Small intestine (tissue), 7 donors: ENCODE data around the gene MTCL3.

Source experiments
- DNase-seq, 2 donors: peaks; one replicate each; pipeline versions ENCODE4 v3.0.0 to v3.0.0-alpha.2; 2013
- FAIRE-seq: peaks from 2 replicates; lab custom pipeline; 2012; peaks lifted over from hg19 to GRCh38; lab: Jason Lieb, UNC
- H3K27ac ChIP-seq, 3 donors: one replicate each; pipeline ENCODE4 v1.5.1; 2013; ENCODE audit warnings: low read length in 2 of 3, mild to moderate bottlenecking in 2 of 3, control low read depth in 1 of 3, inconsistent platforms in 1 of 3, low read depth in 1 of 3, moderate library complexity in 1 of 3
- H3K27me3 ChIP-seq, 3 donors: one replicate each; pipeline ENCODE4 v1.6.1; 2013; ENCODE audit warnings: low read length in 3 of 3, inconsistent platforms in 1 of 3; ENCODE audit not compliant: control insufficient read depth in 3 of 3, insufficient read depth in 3 of 3
- H3K36me3 ChIP-seq, 3 donors: one replicate each; pipeline ENCODE4 v1.6.1; 2013; ENCODE audit warnings: low read length in 3 of 3, inconsistent platforms in 1 of 3, low read depth in 1 of 3, mild to moderate bottlenecking in 1 of 3, moderate library complexity in 1 of 3; ENCODE audit not compliant: control insufficient read depth in 3 of 3, insufficient read depth in 2 of 3
- H3K4me1 ChIP-seq, 3 donors: one replicate each; pipeline ENCODE4 v1.6.1; 2013; ENCODE audit warnings: low read length in 2 of 3, inconsistent platforms in 1 of 3, low read depth in 1 of 3, mild to moderate bottlenecking in 1 of 3, moderate library complexity in 1 of 3; ENCODE audit not compliant: control insufficient read depth in 3 of 3, insufficient read depth in 2 of 3
- H3K4me3 ChIP-seq, 3 donors: one replicate each; pipeline ENCODE4 v1.5.1; 2013; ENCODE audit warnings: low read length in 3 of 3, control low read depth in 1 of 3, inconsistent platforms in 1 of 3, low read depth in 1 of 3, mild to moderate bottlenecking in 1 of 3, moderate library complexity in 1 of 3
- H3K9me3 ChIP-seq, 2 donors: one replicate each; pipeline ENCODE4 v1.6.1; 2013; ENCODE audit warnings: low read depth in 1 of 2, low read length in 1 of 2; ENCODE audit not compliant: control insufficient read depth in 2 of 2, insufficient read depth in 1 of 2
- WGBS, 3 donors: extraction: QIAGEN DNeasy Blood & Tissue Kit; methylation state at CpG; one replicate each; pipeline ENCODE4 v1.1.7; 2013; 5-methylcytosine and 5-hydroxymethylcytosine counted together
- donor health status: healthy with polysubstance abuse.
- donor health status: control.
- donor health status: control.
- donor health status: Bipolar disorder and iron deficiency.
- donor health status: healthy.

MTCL3 gene

DNA sequence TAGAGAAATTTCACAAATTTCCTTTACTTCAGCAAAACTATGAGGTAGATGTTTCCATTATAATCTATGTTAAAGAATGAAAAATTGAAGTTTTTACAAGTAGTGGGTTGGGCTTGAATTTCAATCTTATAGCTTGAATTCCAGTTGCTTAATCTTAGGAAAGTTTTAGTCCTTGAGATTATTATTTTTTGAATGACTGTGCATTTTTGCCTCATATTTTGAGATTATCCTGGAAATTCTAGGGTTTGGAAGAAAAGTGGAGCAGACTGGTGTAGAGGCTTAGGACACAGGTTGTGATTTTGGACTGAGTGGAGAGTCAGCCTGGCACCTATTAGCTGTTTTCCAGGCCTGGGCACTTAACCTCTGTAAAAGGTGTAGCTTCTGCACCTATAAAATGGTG is 5.7 kb downstream of the MTCL3 start:
- DNase-seq (no peak), FAIRE-seq (no peak)
- H3K4me3 ChIP-seq = no peak overlapping the region
- no peaks in the 10 kb centered on the region for H3K36me3 ChIP-seq
- no peaks in the 10 kb centered on the region for H3K9me3 ChIP-seq
- no peaks in the 10 kb centered on the region for H3K4me1 ChIP-seq
- peaks cover 0 to 40% (median 17%) of the 10 kb centered on the region in 3 donors for H3K27me3 ChIP-seq
- H3K27ac ChIP-seq = no peak overlapping the region

GRCh38 chr6:127510876-127511275 is 8.3 kb downstream of the MTCL3 start:
- 82 to 88% (median 85%) methylated on average over 2 of the region's 2 CpGs for WGBS, 3 donors
- Histone ChIP-seq H3K4me3 (no peak overlapping the region), H3K27ac (no peak overlapping the region), H3K9me3 (no peaks in the 10 kb centered on the region), H3K36me3 (no peaks in the 10 kb centered on the region), H3K27me3 (peaks cover 0 to 20% (median 12%) of the 10 kb centered on the region in 3 donors), H3K4me1 (no peaks in the 10 kb centered on the region)
- FAIRE-seq = no peak
- DNase-seq = no peak

- no peaks in the 10 kb centered on the region for H3K4me1 ChIP-seq
- FAIRE-seq (no peak), DNase-seq (no peak)
- H3K36me3 ChIP-seq = no peaks in the 10 kb centered on the region
- no peak overlapping the region for H3K4me3 ChIP-seq
- no peak overlapping the region for H3K27ac ChIP-seq
- 33 to 70% (median 34%) methylated on average over 1 of the region's 1 CpG for WGBS, 3 donors
- no peaks in the 10 kb centered on the region for H3K9me3 ChIP-seq
- no peaks in the 10 kb centered on the region for H3K27me3 ChIP-seq
Observed at GRCh38 chr6:127506894-127507293, 12.2 kb downstream of the MTCL3 start.

GRCh38 chr6:127503022-127503421 is 16.1 kb downstream of the MTCL3 start:
- no peak for FAIRE-seq
- no peaks in the 10 kb centered on the region for H3K4me1 ChIP-seq
- H3K27me3 ChIP-seq = no peaks in the 10 kb centered on the region
- H3K9me3 ChIP-seq = no peaks in the 10 kb centered on the region
- H3K27ac ChIP-seq = no peak overlapping the region
- no peaks in the 10 kb centered on the region for H3K36me3 ChIP-seq
- 85 to 94% (median 94%) methylated on average over 3 of the region's 3 CpGs for WGBS, 3 donors
- no peak overlapping the region for H3K4me3 ChIP-seq
- no peak for DNase-seq

DNA sequence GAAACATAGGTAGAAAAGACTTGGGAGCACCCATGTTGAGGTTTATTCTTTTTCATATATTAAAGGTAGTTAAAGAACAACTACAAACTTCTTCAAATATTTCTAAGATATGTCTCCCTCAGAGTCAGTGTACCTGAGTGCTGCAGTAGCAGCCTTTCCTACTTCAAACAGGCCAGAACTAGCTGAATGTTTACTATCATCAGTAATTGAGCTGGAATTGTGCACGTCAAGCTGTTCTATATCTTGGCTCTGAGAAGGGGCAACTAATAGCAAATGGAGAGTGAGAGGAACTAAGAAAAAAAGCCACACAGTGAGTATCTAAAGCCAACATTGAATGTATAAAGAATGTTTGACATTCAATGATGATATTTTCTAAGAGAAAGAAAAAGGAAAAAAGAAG is 21.7 kb downstream of the MTCL3 start:
- FAIRE-seq (no peak), DNase-seq (no peak)
- Histone ChIP-seq H3K4me1 (no peaks in the 10 kb centered on the region), H3K4me3 (no peak overlapping the region), H3K9me3 (no peaks in the 10 kb centered on the region), H3K27ac (no peak overlapping the region), H3K27me3 (no peaks in the 10 kb centered on the region), H3K36me3 (no peaks in the 10 kb centered on the region)
- 33 to 57% (median 49%) methylated on average over 1 of the region's 1 CpG for WGBS, 3 donors

- no peaks in the 10 kb centered on the region for H3K9me3 ChIP-seq
- no peaks in the 10 kb centered on the region for H3K4me1 ChIP-seq
- H3K27ac ChIP-seq = no peak overlapping the region
- FAIRE-seq (no peak), DNase-seq (no peak)
- 84 to 94% (median 85%) methylated on average over 1 of the region's 1 CpG for WGBS, 3 donors
- H3K36me3 ChIP-seq = no peaks in the 10 kb centered on the region
- H3K27me3 ChIP-seq = no peaks in the 10 kb centered on the region
- H3K4me3 ChIP-seq = no peak overlapping the region
Observed at GRCh38 chr6:127496471-127496870, 22.7 kb downstream of the MTCL3 start.

DNA sequence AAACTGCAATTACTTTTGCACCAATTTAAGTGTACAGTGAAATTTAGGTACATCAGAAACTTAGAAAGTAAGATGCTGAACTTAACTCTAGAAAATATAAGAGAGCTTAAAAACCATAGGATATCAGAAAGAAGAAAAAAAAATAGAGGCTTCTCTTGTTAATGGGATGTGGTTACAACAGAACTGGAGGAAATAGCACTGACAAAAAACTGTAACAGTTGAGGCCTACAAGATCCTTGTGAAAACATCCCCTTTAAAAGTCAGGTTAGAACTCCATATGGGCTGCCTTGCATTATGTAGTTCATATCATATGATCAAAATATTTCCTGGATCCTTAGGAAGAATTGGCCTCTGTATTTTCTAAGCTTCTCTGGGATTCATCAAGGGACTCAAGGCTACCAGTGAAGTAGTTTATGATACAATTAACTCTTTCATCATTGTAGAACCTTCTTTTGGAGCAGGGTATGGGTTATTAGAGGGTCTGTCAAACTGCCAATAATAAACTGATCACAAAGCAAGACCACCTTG is 24.8 kb downstream of the MTCL3 start:
- no peaks in the 10 kb centered on the region for H3K9me3 ChIP-seq
- FAIRE-seq = no peak
- DNase-seq = no peak
- H3K36me3 ChIP-seq = no peaks in the 10 kb centered on the region
- no peaks in the 10 kb centered on the region for H3K4me1 ChIP-seq
- no peak overlapping the region for H3K4me3 ChIP-seq
- H3K27ac ChIP-seq = no peak overlapping the region
- H3K27me3 ChIP-seq = no peaks in the 10 kb centered on the region

DNA sequence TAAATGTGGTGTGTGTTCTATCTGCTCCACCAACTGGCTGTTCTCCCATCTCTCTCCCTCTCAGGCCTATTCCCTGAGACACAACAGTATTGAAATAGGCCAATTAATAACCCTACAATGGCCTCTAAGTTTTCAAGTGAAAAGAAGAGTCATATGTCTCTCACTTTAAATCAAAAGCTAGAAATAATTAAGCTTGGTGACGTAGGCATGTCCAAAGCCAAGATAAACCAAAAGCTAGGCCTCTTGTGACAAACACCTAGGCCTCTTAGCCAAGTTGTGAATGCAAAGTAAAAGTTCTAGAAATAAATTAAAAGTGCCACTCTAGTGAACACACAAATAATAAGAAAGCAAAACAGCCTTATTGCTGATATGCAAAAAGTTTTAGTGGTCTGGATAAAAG is 29.9 kb downstream of the MTCL3 start:
- no peak for DNase-seq
- Histone ChIP-seq H3K9me3 (no peaks in the 10 kb centered on the region), H3K27me3 (no peaks in the 10 kb centered on the region), H3K4me1 (peaks cover 0 to 5% (median 0%) of the 10 kb centered on the region in 3 donors), H3K36me3 (no peaks in the 10 kb centered on the region), H3K27ac (no peak overlapping the region), H3K4me3 (no peak overlapping the region)
- FAIRE-seq = no peak
- WGBS, 3 donors = 83 to 97% (median 89%) methylated on average over 1 of the region's 1 CpG

- 91 to 94% (median 92%) methylated on average over 3 of the region's 3 CpGs for WGBS, 3 donors
- Histone ChIP-seq H3K4me1 (peaks cover 0 to 10% (median 0%) of the 10 kb centered on the region in 3 donors), H3K9me3 (no peaks in the 10 kb centered on the region), H3K27ac (no peak overlapping the region), H3K27me3 (no peaks in the 10 kb centered on the region), H3K36me3 (no peaks in the 10 kb centered on the region), H3K4me3 (no peak overlapping the region)
- FAIRE-seq = no peak
- no peak for DNase-seq
Observed at GRCh38 chr6:127486934-127487333, 32.2 kb downstream of the MTCL3 start.
